GM19193 (cell line): ENCODE measurements around the gene INSC.

ENCODE experiments used
- POLR2A ChIP-seq: IDR thresholded peaks from 4 replicates; pipeline ENCODE4 v1.6.1; 2011; ENCODE audit not compliant: insufficient read depth, insufficient read length; ENCODE audit errors: extremely low read depth

The INSC gene

DNA sequence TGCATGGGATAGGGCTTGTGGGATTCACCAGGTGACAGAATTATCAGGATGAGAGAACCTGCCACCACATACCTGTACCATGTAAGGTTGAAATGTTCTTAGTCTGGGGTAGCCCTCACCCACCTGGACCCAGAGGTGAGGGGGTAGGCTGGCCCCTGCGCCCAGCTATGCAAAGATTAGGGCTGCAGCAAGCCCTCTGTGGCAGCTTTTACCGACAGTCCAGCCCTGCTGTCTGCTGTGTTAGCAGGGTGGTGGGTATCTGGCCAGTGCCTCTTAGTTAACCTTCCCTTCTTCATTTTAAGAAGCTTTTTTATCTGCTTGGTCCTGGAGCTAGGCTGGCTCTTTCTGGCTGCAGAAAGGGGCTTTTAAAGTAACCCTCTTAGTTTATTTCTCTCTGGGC lies 13.9 kb downstream of the INSC start:
- TF ChIP-seq POLR2A = no peak

DNA sequence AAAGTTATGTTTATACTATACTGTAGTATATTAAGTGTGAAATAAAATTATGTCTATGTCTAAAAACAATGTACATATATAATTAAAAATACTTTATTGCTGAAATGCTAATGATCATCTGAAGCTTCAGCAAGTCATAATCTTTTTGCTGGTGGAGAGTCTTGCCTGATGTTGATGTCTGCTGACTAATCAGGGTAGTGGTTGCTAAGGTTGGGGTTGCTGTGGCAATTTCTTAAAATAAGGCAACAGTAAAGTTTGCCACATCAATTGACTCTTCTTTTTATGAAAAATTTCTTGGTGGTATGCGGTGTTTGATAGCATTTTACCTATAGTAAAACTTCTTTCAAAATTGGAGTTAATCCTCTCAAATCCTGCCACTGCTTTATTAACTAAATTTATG lies 21.4 kb downstream of the INSC start:
- no peak for TF ChIP-seq POLR2A

DNA sequence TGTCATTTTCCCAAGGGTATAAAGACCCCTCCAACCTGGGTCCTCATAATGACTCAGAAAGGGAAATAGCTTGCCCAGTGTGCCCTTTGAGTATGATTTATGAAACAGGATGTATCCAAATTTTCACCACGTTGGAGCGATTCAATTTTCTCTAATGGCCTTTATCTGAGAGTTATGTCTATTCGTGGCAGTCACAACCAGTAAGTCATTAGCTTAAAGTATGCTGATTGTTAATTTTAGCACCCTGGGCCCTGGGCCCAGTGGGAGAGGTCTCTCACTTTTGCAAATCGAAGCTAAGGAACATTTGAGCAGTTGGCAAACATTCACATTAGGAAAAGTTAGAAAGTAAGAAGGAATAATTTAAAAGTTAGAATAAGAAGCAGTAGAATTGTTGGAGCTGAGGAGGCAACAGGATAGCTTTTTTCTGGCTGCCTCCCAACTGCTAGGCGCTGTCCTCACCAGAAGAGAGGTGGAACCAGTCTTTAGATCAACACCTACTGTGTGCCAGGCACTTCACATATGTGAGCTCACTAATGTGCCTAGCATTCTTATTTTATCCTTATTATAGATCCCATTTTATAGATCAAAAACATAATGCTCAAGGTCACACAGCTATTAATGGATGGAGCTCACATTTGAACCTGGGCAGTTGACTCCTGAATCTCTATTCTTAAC lies 24.5 kb downstream of the INSC start:
- no peak for TF ChIP-seq POLR2A

DNA sequence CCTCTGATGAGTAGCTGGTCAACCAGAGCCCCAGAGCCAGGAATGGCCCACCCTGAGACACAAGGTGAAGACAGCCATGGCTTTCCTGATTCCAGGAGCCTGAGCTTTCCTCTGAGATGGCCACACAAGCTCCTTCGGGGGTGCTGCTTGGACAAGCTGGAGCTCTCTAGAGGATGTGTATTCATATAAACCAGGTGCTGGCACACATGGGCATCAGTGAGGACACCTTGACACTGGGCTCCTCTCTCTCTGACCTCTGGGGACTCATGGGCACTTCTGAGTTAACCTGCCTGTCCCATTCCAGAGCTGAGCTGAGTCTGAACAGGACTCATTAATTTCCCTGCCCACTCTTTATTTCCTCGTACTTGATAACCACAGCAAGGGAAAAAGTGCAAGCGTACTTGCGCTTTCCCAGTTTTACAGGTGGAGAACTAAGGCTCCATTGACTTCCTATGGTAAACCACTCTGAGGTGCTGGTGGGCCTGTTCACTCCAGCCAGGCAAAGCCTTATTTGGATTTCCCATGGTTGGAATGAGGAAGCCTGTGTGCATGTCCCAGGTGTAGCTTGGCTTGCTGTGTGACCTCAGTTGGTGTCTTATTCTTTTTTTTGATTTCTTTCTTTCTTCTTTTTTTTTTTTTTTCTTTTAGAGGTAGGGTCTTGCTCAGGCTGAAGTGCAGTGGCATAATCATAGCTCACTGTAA lies 25.4 kb downstream of the INSC start:
- no peak for TF ChIP-seq POLR2A

DNA sequence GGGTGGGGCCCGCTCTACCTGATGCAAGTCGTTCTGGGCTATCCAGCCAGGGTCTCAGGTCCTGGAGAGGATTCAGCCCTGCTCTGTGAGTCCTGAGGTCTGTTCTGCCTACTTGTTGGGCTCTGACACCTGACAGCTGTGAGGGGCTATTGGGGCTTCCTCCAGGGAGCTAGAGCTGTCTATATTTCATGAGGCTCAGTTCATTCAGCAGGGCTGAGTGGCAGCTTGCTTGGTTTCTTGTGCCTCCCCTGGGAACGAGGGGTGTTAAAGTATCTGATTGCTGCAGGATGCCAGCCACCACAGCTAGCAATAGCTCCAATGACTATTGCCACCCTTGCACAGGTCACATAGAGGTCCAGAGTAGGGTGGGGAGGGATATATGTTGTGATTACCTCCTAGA lies 26.7 kb downstream of the INSC start:
- TF ChIP-seq POLR2A = no peak

DNA sequence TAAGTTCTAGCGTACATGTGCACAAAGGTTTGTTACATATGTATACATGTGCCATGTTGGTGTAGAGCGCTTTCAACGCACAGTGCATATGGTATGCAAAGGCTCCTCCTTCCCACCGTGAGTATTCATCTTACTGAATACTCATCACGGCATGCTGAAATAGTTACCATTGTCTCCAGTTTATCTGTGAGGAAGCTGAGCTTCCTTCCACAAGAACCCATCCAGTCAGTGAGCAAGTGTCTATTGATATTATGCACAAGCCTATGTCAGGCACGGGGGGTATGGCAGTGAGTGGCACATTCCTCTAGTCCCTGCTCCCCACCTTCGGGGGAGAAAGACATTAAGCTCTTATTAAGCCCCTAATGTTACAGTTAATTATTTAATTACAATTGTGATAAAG lies 28.1 kb downstream of the INSC start:
- TF ChIP-seq POLR2A = no peak

DNA sequence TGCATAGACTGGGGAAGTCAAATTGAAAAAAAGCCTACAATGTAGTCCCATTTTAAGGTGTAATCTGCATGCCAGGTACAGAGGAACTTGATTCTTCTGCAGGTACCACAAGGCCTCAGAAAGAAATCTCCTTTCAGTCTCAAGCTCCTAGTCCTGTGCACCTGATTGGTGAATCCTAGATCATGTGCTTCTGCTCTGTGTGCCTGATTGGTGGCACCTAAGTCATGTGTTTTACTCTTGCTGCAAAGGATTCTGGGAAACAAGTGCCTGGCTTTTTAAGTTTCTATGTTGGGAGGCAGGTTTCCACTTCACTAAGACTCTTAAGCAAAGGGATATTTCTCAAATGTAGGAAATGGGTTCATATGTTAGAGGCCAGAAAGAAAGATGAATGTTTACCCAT lies 29.1 kb downstream of the INSC start:
- TF ChIP-seq POLR2A = no peak

DNA sequence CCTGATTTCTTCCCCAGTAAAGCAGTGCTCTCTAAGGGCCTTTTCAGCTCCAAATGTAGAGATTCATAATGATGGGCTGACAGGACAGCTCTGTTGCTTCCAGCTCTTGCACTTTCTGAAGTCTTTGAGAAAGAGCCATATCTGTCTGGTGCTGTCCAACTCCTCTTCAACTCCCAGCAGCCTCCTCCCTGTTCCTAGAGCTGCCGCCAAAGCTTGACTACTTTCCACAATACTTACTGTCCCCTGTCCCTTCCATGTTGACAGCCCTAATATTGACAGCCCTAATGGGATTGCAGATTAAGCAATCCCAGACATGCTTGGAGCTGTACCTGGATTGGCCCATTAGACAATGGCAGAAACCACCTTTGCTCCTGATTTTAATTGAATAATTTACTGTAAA lies 29.6 kb downstream of the INSC start:
- TF ChIP-seq POLR2A = no peak

DNA sequence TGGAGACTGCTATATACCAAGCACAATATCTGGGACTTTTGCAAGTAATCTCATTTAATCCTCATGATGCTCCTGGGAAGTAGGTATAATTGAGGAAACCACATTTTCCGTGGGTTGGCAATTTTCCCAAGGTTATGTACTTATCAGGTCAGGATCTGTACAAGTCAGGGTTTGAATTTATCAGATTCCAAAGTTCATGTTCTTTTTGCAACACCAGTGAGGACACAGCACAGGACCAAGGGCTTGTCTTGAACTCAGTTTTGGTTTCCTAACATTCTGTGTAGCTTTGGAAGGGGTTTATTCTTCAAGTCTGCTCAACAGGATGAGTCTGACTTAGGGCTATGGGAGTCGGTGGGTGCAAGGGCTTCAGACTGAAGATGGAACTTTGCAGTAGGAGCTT lies 30.4 kb downstream of the INSC start:
- TF ChIP-seq POLR2A = no peak

DNA sequence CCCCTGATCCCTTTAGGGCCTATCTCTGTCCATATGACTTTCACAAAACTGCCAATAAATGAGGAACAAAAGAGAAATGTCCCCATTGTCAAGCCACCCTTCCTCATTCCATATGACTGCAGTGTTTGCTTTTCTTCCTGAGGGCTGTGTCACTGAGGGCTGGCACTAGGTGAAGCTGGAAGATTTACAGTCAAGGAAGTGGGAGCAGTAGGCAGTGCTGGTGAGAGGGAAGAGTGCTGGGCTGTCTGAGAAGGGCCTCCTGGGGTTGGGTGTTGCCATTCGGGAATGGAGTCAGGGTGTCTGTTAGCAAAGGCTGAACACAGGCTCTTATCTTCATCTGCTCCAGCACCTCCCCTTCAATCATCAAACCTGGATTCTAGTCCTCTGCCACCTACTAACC lies 30.9 kb downstream of the INSC start:
- no peak for TF ChIP-seq POLR2A

DNA sequence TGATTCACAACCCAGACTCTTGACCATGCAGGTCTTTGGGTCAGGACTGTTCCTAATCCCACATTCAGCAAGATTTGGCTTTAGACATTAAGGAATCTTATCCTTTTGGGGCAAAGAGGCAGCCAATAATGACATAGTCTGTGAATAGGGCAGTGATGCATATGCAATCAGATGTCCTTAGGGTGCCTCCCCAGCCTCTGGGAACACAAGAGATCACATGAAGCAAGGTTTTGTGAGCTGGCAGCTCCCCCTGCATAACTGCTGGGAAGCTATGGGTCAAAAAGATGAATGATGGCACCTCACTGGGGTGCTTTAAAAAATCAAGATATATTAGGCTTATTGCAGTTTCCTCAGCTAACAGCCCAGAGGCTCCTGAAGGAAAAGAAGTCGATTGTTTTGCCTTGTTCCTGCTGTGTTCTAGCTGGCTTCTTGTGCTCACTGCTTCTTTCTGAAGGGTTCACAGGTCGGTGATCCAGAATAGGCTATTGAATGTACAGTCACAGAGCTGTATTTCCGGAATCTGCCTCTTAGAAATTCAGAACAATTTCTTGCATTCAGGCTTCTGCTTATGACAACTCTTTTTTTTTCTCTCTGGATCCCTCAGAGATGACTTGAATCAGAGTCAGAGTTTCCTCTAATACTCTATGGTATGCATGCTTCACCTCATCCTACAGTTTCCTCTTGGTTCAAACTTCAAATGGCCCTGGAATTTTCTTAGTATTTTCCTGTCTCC lies 31.7 kb downstream of the INSC start:
- no peak for TF ChIP-seq POLR2A

DNA sequence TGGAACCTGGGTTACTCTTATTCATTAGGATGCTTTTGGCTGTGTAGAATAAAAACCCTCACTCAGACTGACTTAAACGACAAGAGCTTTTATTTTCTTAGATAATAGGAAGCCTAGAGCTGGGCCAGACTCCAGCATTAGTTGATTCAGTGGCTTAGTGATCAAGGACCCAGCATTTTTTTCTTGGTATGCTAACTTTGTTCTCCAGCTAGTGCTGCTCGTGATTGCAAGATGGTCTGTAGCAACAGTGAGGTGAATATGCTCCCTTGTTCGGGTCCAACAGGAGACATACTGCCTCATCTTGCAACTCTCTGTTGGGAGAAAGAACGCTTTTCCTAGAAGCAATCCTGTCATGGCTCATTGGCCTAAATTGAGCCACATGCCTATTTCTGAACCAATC lies 33.4 kb downstream of the INSC start:
- no peak for TF ChIP-seq POLR2A

DNA sequence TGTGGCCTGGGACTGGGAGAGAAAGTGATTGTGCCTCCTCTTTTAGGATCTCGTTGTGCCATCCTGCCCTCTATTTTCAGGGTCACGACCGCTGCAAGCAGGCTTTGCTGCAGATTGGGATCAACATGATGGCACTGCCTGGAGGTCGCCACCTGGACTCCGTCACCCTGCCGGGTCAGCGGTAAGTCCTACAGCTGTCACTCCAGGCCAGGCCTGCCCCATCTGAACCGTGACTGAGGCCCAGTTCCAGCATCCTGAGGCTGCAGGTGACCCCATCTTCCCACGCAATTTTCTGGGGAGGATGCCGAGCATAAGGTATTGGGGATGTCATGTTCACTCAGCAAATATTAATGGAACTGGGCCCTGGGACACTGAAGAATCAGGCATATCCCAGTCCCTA lies 34.3 kb downstream of the INSC start:
- TF ChIP-seq POLR2A = no peak

DNA sequence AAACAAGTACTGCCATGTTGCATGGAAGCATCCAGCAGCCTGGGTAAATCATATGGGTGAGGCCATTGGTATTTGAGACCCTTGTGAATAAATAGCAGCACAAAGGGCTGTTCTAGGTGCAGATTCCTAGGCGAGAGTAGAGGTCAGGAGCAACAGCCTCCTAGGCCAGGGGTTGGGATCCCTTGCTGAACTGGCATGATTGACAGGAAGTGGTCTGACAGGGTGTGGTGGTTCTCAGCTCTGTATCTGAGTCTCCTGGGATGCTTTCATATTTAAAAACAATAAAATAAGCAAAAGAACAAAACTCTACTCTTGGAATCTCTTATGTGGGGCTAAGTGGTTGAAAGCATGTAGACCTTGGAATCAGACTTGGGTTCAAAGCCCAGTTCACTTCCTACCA lies 35.8 kb downstream of the INSC start:
- TF ChIP-seq POLR2A = no peak

DNA sequence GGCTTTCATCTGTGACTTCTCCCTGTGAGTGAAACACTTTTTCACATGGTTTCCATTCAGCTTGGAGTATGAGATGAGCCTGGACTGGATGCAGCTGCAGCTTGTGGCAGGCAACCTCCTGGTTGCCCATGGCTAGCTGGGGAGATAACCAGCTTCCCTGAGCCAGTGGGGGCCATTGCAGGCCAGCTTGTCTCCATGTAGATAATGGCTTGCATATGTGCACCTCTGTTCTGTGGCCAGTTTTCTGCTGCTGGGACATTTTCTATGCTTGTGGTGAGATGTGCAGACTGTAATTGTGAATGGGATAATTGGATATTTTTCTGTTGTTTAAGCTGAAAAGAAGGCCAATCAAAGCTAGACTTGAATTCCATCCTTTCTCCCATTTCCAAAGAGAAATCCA lies 38.5 kb downstream of the INSC start:
- TF ChIP-seq POLR2A = no peak

DNA sequence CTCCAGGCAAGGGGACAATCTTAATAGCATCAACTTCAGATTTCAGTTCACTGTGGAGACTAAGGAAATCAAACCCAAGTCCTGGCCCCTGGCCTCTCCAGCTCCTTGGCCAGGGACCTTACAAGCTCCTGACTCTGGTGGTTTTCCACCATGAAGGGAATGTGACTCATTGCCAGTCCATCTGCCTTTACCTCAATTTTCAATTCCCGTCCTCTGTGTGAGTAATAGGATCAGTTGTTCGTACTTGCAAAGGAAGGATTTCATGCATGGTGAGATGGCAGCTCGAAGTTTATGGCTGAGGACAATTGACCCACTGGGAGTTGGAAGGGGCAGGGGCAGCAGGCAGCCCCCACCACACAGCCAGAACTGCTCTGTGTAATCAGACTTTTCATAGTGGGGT lies 42.5 kb downstream of the INSC start:
- TF ChIP-seq POLR2A = no peak
